Peyer's patch (tissue), 4 donors: ENCODE measurements around the gene BRIP1.

ENCODE experiments used
- POLR2A ChIP-seq, 2 donors: fragments of 450-650 bp; IDR thresholded peaks; one replicate each; pipeline ENCODE4 v1.5.1; 2017; ENCODE audit warnings: antibody characterized with exemption in 2 of 2, mild to moderate bottlenecking in 2 of 2, moderate library complexity in 2 of 2
- TF ChIP-seq, protein P1 (sequence below), 6 experiments: fragments of 450-650 bp in 4 of 6; fragments of 200-600 bp in 2 of 6; sonication (generic) in 1 of 6; IDR thresholded peaks; one replicate each; pipeline ENCODE4 v1.5.1; 2017 to 2019; ENCODE audit warnings: antibody characterized with exemption in 6 of 6, mild to moderate bottlenecking in 3 of 6, moderate library complexity in 1 of 6

DNA sequence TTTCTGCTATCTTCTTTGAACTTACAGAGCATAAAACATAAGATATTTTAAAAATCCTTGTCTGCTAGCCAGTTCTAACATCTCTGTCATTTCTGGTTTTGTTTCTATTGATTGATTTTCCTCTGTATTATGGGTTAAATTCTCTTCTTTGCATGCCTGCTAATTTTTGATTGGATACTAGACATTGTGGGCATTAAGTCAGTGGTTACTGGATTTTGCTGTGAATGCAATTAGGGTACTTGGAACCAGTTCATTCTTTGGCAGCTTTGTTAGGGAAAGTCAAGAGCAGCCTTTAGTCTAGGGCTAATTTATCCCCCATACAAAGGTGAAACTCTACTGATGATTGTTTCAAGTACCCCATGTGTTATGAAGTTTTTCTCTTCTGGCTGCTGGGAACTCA, 145.3 kb downstream of the BRIP1 start:
- TF ChIP-seq, protein P1, sequence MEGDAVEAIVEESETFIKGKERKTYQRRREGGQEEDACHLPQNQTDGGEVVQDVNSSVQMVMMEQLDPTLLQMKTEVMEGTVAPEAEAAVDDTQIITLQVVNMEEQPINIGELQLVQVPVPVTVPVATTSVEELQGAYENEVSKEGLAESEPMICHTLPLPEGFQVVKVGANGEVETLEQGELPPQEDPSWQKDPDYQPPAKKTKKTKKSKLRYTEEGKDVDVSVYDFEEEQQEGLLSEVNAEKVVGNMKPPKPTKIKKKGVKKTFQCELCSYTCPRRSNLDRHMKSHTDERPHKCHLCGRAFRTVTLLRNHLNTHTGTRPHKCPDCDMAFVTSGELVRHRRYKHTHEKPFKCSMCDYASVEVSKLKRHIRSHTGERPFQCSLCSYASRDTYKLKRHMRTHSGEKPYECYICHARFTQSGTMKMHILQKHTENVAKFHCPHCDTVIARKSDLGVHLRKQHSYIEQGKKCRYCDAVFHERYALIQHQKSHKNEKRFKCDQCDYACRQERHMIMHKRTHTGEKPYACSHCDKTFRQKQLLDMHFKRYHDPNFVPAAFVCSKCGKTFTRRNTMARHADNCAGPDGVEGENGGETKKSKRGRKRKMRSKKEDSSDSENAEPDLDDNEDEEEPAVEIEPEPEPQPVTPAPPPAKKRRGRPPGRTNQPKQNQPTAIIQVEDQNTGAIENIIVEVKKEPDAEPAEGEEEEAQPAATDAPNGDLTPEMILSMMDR (IDR thresholded peaks at IDR 0.05): no peak
- TF ChIP-seq POLR2A (IDR thresholded peaks at IDR 0.05): no peak
